Neural cell (in vitro differentiated cells): ENCODE measurements around the gene PCDHGA4. TPM values are rescaled to one million over a fixed set of nuclear protein-coding genes. Genes with fewer than 3 reads are reported as not detected.

Source experiments
- H2AFZ ChIP-seq: fragments of 200-600, 300-800 bp; sonication (generic), shearing (Covaris generic); 2 replicates; pipeline ENCODE4 v1.6.0; 2014; ENCODE audit warnings: low read depth, mild to moderate bottlenecking, antibody characterized with exemption, low read length, moderate library complexity
- H3F3A ChIP-seq: fragments of 200-600 bp; shearing (Covaris generic); 2 replicates; pipeline ENCODE4 v1.6.1; 2016; ENCODE audit warnings: mild to moderate bottlenecking, moderate library complexity, mixed read lengths, antibody characterized with exemption, low read length; ENCODE audit not compliant: insufficient read depth, poor library complexity, severe bottlenecking
- H3K27ac ChIP-seq: fragments of 200-600, 300-800 bp; sonication (generic), shearing (Covaris generic); 2 replicates; pipeline ENCODE4 v1.5.1; 2014; ENCODE audit warnings: mild to moderate bottlenecking, low read length, moderate library complexity
- H3K27me3 ChIP-seq: fragments of 300-800, 200-600 bp; sonication (generic), shearing (Covaris generic); 2 replicates; pipeline ENCODE4 v1.6.0; 2014; ENCODE audit warnings: mild to moderate bottlenecking, low read depth, low read length, moderate library complexity; ENCODE audit not compliant: insufficient read depth
- H3K36me3 ChIP-seq: fragments of 300-800, 200-600 bp; sonication (generic), shearing (Covaris generic); 2 replicates; pipeline ENCODE4 v1.5.1; 2014; ENCODE audit warnings: mild to moderate bottlenecking, antibody characterized with exemption, low read length, moderate library complexity; ENCODE audit not compliant: insufficient read depth
- H3K4me2 ChIP-seq: fragments of 300-800, 200-600 bp; sonication (generic), shearing (Covaris generic); 2 replicates; pipeline ENCODE4 v1.6.0; 2014; ENCODE audit warnings: mild to moderate bottlenecking, low read length
- H3K4me3 ChIP-seq: fragments of 300-800, 200-600 bp; sonication (generic), shearing (Covaris generic); 2 replicates; pipeline ENCODE4 v1.5.1; 2014; ENCODE audit warnings: mild to moderate bottlenecking, low read length, moderate library complexity
- H3K79me2 ChIP-seq: fragments of 200-600 bp; shearing (Covaris generic); replicated peaks from 2 replicates; pipeline ENCODE4 v1.6.0; 2014; ENCODE audit warnings: mild to moderate bottlenecking, low read length, moderate library complexity; ENCODE audit not compliant: insufficient read depth
- H3K9ac ChIP-seq: fragments of 300-800, 200-600 bp; sonication (generic), shearing (Covaris generic); 2 replicates; pipeline ENCODE4 v1.6.1; 2016; ENCODE audit warnings: mild to moderate bottlenecking, low read length, mixed read lengths
- H3K9me2 ChIP-seq: fragments of 200-600 bp; shearing (Covaris generic); 2 replicates; pipeline ENCODE4 v1.6.1; 2016; ENCODE audit warnings: mild to moderate bottlenecking, low read length, mixed read lengths; ENCODE audit not compliant: insufficient read depth
- H3K9me3 ChIP-seq: fragments of 200-600, 300-800 bp; sonication (generic), shearing (Covaris generic); 2 replicates; pipeline ENCODE4 v1.6.1; 2016; ENCODE audit warnings: mild to moderate bottlenecking, mixed run types, low read length, moderate library complexity, mixed read lengths
- H4K20me1 ChIP-seq: fragments of 200-600 bp; shearing (Covaris generic); 2 replicates; pipeline ENCODE4 v1.6.1; 2016; ENCODE audit warnings: mild to moderate bottlenecking, mixed run types; ENCODE audit not compliant: insufficient read depth
- EP300 ChIP-seq: fragments of 450-650 bp; conservative IDR thresholded peaks from 2 replicates; pipeline ENCODE4 v1.6.1; 2014; ENCODE audit warnings: antibody characterized with exemption, mild to moderate bottlenecking, moderate library complexity; ENCODE audit not compliant: poor library complexity, severe bottlenecking
- EZH2 ChIP-seq: fragments of 200-600, 300-800 bp; shearing (Covaris generic), sonication (generic); IDR thresholded peaks from 2 replicates; pipeline ENCODE4 v1.6.1; 2014; ENCODE audit warnings: antibody characterized with exemption, low read length, borderline replicate concordance, mild to moderate bottlenecking; ENCODE audit not compliant: insufficient read depth, poor library complexity, severe bottlenecking
- MXI1 ChIP-seq: fragments of 450-650 bp; conservative IDR thresholded peaks from 2 replicates; pipeline ENCODE4 v1.6.1; 2014; ENCODE audit warnings: antibody characterized with exemption, mild to moderate bottlenecking; ENCODE audit not compliant: poor library complexity, severe bottlenecking
- POLR2AphosphoS5 ChIP-seq: IDR thresholded peaks from 2 replicates; pipeline ENCODE4 v1.6.1; 2012
- RAD21 ChIP-seq: fragments of 450-650 bp; conservative IDR thresholded peaks from 2 replicates; pipeline ENCODE4 v1.6.1; 2014; ENCODE audit warnings: antibody characterized with exemption, mild to moderate bottlenecking, moderate library complexity
- SMC3 ChIP-seq: fragments of 450-650 bp; conservative IDR thresholded peaks from 2 replicates; pipeline ENCODE4 v1.6.1; 2014; ENCODE audit warnings: antibody characterized with exemption, mild to moderate bottlenecking, moderate library complexity; ENCODE audit not compliant: poor library complexity
- TAF1 ChIP-seq: IDR thresholded peaks from 2 replicates; pipeline ENCODE4 v1.6.1; 2012; ENCODE audit warnings: low read depth
- polyA plus RNA-seq: library from polyadenylated mRNA; depleted of rRNA; stranded (reverse); fragments of >200 nt; gene quantifications from 2 replicates; pipeline ENCODE4 v1.2.3, GENCODE V29; 2014
- TF ChIP-seq, protein P1 (sequence below): IDR thresholded peaks from 2 replicates; pipeline ENCODE4 v1.6.1; 2012; ENCODE audit warnings: borderline replicate concordance
- TF ChIP-seq, protein P2 (sequence below): fragments of 450-650 bp; IDR thresholded peaks from 2 replicates; pipeline ENCODE4 v1.5.1; 2014; ENCODE audit warnings: antibody characterized with exemption, mild to moderate bottlenecking, moderate library complexity; ENCODE audit not compliant: poor library complexity, severe bottlenecking

Gene PCDHGA4
- polyA plus RNA-seq, 1 donor from 2014 or later: 0.38 TPM

DNA sequence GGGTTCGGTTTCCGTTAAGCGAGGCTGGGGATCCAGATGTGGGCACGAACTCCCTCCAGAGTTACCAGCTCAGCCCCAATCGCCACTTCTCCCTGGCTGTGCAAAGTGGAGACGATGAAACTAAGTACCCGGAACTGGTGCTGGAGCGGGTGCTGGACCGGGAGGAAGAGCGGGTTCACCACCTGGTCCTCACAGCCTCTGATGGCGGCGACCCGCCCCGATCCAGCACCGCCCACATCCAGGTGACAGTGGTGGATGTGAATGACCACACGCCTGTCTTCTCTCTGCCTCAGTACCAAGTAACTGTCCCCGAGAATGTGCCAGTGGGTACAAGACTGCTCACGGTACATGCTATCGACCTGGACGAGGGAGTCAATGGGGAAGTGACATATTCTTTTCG lies 28.5 kb downstream of the PCDHGA4 start:
- no peak overlapping the region for H2AFZ ChIP-seq
- H3K9me3 ChIP-seq: peaks cover 22% of the 10 kb centered on the region
- no peak overlapping the region for H3K4me2 ChIP-seq
- TF ChIP-seq EZH2 (no peak), SMC3 (no peak), RAD21 (no peak), MXI1 (no peak), EP300 (no peak), TAF1 (no peak), POLR2AphosphoS5 (no peak)
- TF ChIP-seq, protein P1, sequence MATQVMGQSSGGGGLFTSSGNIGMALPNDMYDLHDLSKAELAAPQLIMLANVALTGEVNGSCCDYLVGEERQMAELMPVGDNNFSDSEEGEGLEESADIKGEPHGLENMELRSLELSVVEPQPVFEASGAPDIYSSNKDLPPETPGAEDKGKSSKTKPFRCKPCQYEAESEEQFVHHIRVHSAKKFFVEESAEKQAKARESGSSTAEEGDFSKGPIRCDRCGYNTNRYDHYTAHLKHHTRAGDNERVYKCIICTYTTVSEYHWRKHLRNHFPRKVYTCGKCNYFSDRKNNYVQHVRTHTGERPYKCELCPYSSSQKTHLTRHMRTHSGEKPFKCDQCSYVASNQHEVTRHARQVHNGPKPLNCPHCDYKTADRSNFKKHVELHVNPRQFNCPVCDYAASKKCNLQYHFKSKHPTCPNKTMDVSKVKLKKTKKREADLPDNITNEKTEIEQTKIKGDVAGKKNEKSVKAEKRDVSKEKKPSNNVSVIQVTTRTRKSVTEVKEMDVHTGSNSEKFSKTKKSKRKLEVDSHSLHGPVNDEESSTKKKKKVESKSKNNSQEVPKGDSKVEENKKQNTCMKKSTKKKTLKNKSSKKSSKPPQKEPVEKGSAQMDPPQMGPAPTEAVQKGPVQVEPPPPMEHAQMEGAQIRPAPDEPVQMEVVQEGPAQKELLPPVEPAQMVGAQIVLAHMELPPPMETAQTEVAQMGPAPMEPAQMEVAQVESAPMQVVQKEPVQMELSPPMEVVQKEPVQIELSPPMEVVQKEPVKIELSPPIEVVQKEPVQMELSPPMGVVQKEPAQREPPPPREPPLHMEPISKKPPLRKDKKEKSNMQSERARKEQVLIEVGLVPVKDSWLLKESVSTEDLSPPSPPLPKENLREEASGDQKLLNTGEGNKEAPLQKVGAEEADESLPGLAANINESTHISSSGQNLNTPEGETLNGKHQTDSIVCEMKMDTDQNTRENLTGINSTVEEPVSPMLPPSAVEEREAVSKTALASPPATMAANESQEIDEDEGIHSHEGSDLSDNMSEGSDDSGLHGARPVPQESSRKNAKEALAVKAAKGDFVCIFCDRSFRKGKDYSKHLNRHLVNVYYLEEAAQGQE: no peak
- TF ChIP-seq, protein P2, sequence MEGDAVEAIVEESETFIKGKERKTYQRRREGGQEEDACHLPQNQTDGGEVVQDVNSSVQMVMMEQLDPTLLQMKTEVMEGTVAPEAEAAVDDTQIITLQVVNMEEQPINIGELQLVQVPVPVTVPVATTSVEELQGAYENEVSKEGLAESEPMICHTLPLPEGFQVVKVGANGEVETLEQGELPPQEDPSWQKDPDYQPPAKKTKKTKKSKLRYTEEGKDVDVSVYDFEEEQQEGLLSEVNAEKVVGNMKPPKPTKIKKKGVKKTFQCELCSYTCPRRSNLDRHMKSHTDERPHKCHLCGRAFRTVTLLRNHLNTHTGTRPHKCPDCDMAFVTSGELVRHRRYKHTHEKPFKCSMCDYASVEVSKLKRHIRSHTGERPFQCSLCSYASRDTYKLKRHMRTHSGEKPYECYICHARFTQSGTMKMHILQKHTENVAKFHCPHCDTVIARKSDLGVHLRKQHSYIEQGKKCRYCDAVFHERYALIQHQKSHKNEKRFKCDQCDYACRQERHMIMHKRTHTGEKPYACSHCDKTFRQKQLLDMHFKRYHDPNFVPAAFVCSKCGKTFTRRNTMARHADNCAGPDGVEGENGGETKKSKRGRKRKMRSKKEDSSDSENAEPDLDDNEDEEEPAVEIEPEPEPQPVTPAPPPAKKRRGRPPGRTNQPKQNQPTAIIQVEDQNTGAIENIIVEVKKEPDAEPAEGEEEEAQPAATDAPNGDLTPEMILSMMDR: no peak
- H3K27ac ChIP-seq: no peak overlapping the region
- no peaks in the 10 kb centered on the region for H4K20me1 ChIP-seq
- no peaks in the 10 kb centered on the region for H3K27me3 ChIP-seq
- no peaks in the 10 kb centered on the region for H3K36me3 ChIP-seq
- no peaks in the 10 kb centered on the region for H3F3A ChIP-seq
- no peak overlapping the region for H3K4me3 ChIP-seq
- no peaks in the 10 kb centered on the region for H3K79me2 ChIP-seq
- no peak overlapping the region for H3K9ac ChIP-seq
- H3K9me2 ChIP-seq: no peaks in the 10 kb centered on the region

DNA sequence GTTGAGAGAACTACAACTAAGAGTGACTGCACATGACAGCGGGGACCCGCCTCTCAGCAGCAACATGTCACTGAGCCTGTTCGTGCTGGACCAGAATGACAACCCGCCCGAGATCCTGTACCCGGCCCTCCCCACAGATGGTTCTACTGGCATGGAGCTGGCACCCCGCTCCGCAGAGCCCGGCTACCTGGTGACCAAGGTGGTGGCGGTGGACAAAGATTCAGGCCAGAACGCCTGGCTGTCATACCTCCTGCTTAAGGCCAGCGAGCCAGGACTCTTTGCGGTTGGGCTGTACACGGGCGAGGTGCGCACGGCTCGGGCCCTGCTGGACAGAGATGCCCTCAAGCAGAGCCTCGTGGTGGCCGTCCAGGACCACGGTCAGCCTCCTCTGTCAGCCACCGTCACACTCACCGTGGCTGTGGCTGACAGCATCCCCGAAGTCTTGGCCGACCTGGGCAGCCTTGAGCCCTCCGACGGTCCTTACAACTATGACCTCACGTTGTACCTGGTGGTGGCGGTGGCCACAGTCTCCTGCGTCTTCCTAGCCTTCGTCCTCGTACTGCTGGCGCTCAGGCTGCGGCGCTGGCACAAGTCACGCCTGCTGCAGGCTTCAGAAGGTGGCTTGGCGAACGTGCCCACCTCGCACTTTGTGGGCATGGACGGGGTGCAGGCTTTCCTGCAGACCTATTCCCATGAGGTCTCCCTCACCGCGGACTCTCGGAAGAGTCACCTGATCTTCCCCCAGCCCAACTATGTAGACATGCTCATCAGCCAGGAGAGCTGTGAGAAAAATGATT lies 29.8 kb downstream of the PCDHGA4 start:
- no peaks in the 10 kb centered on the region for H3K27me3 ChIP-seq
- no peak overlapping the region for H3K27ac ChIP-seq
- no peaks in the 10 kb centered on the region for H4K20me1 ChIP-seq
- no peak overlapping the region for H3K4me2 ChIP-seq
- no peaks in the 10 kb centered on the region for H3K79me2 ChIP-seq
- no peak overlapping the region for H3K9ac ChIP-seq
- peaks cover 31% of the 10 kb centered on the region for H3K9me3 ChIP-seq
- no peak overlapping the region for H3K4me3 ChIP-seq
- H3K9me2 ChIP-seq: no peaks in the 10 kb centered on the region
- no peak overlapping the region for H2AFZ ChIP-seq
- H3F3A ChIP-seq: no peaks in the 10 kb centered on the region
- TF ChIP-seq, protein P1: no peak
- TF ChIP-seq RAD21 (no peak), MXI1 (no peak), TAF1 (no peak), EP300 (no peak), EZH2 (no peak), SMC3 (no peak), POLR2AphosphoS5 (no peak)
- TF ChIP-seq, protein P2: no peak
- no peaks in the 10 kb centered on the region for H3K36me3 ChIP-seq
